K562 (cell line): Measurements from ENCODE around the gene HSPB7. TPM values are rescaled to one million over a fixed set of nuclear protein-coding genes. Genes with fewer than 3 reads are reported as not detected.

Experiments
- ARID2 ChIP-seq: fragments of 450-650 bp; IDR thresholded peaks from 2 replicates; pipeline ENCODE4 v1.6.1; 2017; ENCODE audit warnings: antibody characterized with exemption, mild to moderate bottlenecking
- CAMTA2 ChIP-seq: fragments of 250-450 bp; sonication (Bioruptor Pico); conservative IDR thresholded peaks from 2 replicates; pipeline ENCODE4 v1.5.1; 2022
- CBFB ChIP-seq: sonication (generic); formaldehyde crosslinking; IDR thresholded peaks from 2 replicates; pipeline ENCODE4 v1.4.0; 2020; ENCODE audit warnings: mild to moderate bottlenecking, missing genetic modification reagents
- E2F5 ChIP-seq: sonication (generic); formaldehyde crosslinking; IDR thresholded peaks from 2 replicates; pipeline ENCODE4 v1.8.0; 2022; ENCODE audit warnings: mild to moderate bottlenecking, missing genetic modification reagents
- KLF13 ChIP-seq: fragments of 450-650 bp; IDR thresholded peaks from 2 replicates; pipeline ENCODE4 v1.6.1; 2016; ENCODE audit warnings: missing genetic modification characterization, low read depth, mild to moderate bottlenecking, missing compliant biosample characterization, moderate library complexity, borderline replicate concordance
- REST ChIP-seq, 2 experiments: fragments of 450-650 bp; formaldehyde crosslinking in 1 of 2; IDR thresholded peaks; 2 replicates each; pipeline versions ENCODE4 v1.4.0 to v1.6.1; 2014 to 2020; ENCODE audit warnings: mild to moderate bottlenecking in 2 of 2, borderline replicate concordance in 1 of 2, low read depth in 1 of 2
- SMC3 ChIP-seq: conservative IDR thresholded peaks from 2 replicates; pipeline ENCODE4 v1.6.1; 2011; ENCODE audit warnings: low read depth, low read length, improper control_type of control experiment; ENCODE audit not compliant: insufficient read depth
- THAP12 ChIP-seq: fragments of 250-450 bp; sonication (Bioruptor Pico); IDR thresholded peaks from 2 replicates; pipeline ENCODE4 v1.9.0; 2021; ENCODE audit warnings: mild to moderate bottlenecking, inconsistent platforms
- VEZF1 ChIP-seq: fragments of 200-800 bp; sonication (Bioruptor generic); IDR thresholded peaks from 2 replicates; pipeline ENCODE4 v1.6.1; 2017; ENCODE audit warnings: missing genetic modification characterization, missing compliant biosample characterization
- ZBTB43 ChIP-seq: sonication (generic); formaldehyde crosslinking; IDR thresholded peaks from 2 replicates; pipeline ENCODE4 v1.8.0; 2023; ENCODE audit warnings: mild to moderate bottlenecking, missing genetic modification reagents
- ZNF431 ChIP-seq: sonication (generic); formaldehyde crosslinking; IDR thresholded peaks from 2 replicates; pipeline ENCODE4 v1.8.0; 2022; ENCODE audit warnings: mild to moderate bottlenecking, missing genetic modification reagents
- polyA plus RNA-seq, 8 experiments: library from polyadenylated mRNA; depleted of rRNA in 4 of 8; stranded (reverse) in 5 of 8; unstranded in 3 of 8; fragments of >200 nt; fragmentation: Nextera tagmentation in 2 of 8; fragmentation: Illumina TruSeq in 1 of 8; extraction: Ambion mirVana in 2 of 8; extraction: Trizol in 1 of 8; gene quantifications; 2 replicates each; pipeline versions ENCODE4 v1.2.1 to v1.2.3, GENCODE V29; 2011 to 2014; ENCODE audit warnings: inconsistent platforms in 1 of 8, missing spikeins in 1 of 8
- total RNA-seq, 7 experiments: library from RNA; depleted of rRNA in 6 of 7; stranded (reverse); fragments of >200 nt in 6 of 7; fragmentation: Illumina TruSeq in 2 of 7; extraction: Trizol in 2 of 7; gene quantifications; 2 replicates each; pipeline versions ENCODE4 v1.2.1 to v1.2.3, GENCODE V29; 2011 to 2021; ENCODE audit warnings: low replicate concordance in 1 of 7

HSPB7 gene
- total and polyA plus RNA-seq, 9 of the 15 experiments (the other 6 are each of a cell fraction or from before 2014, with no cell fraction given): 0.05 to 0.19 (median 0.07) TPM; not detected in 6

GRCh38 chr1:16009030-16009460 lies 8.8 kb downstream of the HSPB7 start (continued):
- TF ChIP-seq CBFB (no peak), KLF13 (tag) (0 out of 2 replicates have a peak, but pooled peaks have one; percentile 53), ZNF431 (CRISPR knock-in tag) (no peak), SMC3 (peak; percentile 99), E2F5 (CRISPR knock-in tag) (no peak), ZBTB43 (0 out of 2 replicates have a peak, but pooled peaks have one; percentile 20), CAMTA2 (CRISPR knock-in tag) (no peak), ARID2 (peak; percentile 97), THAP12 (no peak), REST (IDR thresholded peaks at IDR 0.05; ENCODE audit: borderline replicate concordance) (peak; percentile 96), REST (CRISPR knock-in tag; IDR thresholded peaks at IDR 0.05; ENCODE audit: low read depth) (no peak), VEZF1 (CRISPR knock-in tag) (no peak)
